ENCODE results near the gene SCAF4.

The SCAF4 gene

GRCh38 chr21:31714741-31715365 lies 17.1 kb downstream of the SCAF4 start:
- no peak overlapping the region for H3K27ac ChIP-seq (ENCODE audit: low read depth, low read length)
- peaks cover 0 to 3% of the 10 kb centered on the region in 2 donors for H3K4me1 ChIP-seq (ENCODE audit: control insufficient read depth in 1 of 2, insufficient read depth in 2 of 2, low read length in 2 of 2)
- no peaks in the 10 kb centered on the region for H3K27me3 ChIP-seq (ENCODE audit: control insufficient read depth in 1 of 2, insufficient read depth in 2 of 2, low read length in 2 of 2)
- H3K9ac ChIP-seq (ENCODE audit: low read depth in 1 of 2, low read length in 2 of 2) = no peak overlapping the region
- H3K36me3 ChIP-seq (ENCODE audit: control insufficient read depth in 1 of 2, insufficient read depth in 2 of 2, low read length in 2 of 2) = no peaks in the 10 kb centered on the region
- H3K9me3 ChIP-seq (ENCODE audit: control insufficient read depth in 1 of 2, low read length in 2 of 2) = no peaks in the 10 kb centered on the region
- no peak overlapping the region for H3K4me3 ChIP-seq (ENCODE audit: low read depth in 1 of 2, low read length in 2 of 2)

DNA sequence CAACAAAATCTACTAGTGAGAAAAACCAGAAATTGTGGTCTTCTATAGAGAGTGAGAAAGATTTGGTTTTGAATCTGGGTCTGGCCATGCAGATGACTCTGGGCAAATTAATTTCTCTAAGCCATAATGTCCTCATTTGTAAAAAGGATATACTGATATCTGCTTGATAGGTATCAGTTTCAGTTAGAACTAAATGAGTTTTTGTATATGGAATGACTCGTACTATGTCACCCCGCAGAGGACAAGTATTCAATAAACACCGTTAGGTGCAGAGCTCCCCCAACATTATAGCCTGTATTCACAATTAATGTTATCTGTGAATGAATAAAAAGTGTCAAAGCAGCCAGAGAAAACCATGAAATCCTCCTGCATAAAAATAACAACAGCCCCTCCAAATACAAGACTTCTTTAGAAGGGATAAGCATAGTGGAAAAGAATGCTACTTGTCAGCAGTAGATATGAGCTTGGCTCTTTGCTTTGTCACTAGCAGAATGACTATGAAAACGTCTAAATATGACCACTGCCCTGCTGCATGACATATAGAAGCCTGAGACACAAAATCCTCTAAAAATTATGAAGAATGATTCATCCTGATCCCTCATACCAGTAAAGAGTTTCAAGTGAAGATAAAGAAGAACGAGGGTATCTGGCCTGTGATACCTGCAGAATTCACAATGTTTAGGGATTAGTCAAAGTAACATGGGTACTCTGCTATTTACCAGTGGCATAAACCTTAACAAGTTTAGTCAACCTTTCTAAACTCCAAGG lies 17.8 kb downstream of the SCAF4 start:
- Histone ChIP-seq H3K36me3 (ENCODE audit: control insufficient read depth in 1 of 2, insufficient read depth in 2 of 2, low read length in 2 of 2) (no peaks in the 10 kb centered on the region), H3K9me3 (ENCODE audit: control insufficient read depth in 1 of 2, low read length in 2 of 2) (no peaks in the 10 kb centered on the region), H3K27ac (ENCODE audit: low read depth, low read length) (no peak overlapping the region), H3K9ac (ENCODE audit: low read depth in 1 of 2, low read length in 2 of 2) (no peak overlapping the region), H3K27me3 (ENCODE audit: control insufficient read depth in 1 of 2, insufficient read depth in 2 of 2, low read length in 2 of 2) (no peaks in the 10 kb centered on the region), H3K4me1 (ENCODE audit: control insufficient read depth in 1 of 2, insufficient read depth in 2 of 2, low read length in 2 of 2) (peaks cover 0 to 3% of the 10 kb centered on the region in 2 donors), H3K4me3 (ENCODE audit: low read depth in 1 of 2, low read length in 2 of 2) (no peak overlapping the region)

DNA sequence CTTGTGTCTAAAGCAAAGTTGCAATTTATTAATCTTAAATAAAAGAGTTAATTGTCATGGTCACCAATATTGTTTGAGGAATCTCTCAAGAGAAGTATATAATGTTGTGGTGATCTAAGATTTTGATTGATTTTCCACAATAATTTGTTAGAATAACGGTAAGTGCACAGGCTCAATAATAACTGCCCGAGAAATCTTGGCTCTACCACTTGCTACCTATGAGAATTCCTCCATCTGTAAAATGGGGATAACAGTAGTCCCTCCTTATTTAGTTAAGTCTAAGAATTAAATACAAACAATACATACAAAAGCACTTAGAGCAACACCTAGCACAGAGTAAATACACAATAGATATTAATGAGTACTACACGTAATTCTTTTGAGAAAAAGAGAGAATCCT lies 18.8 kb downstream of the SCAF4 start:
- H3K27ac ChIP-seq (ENCODE audit: low read depth, low read length) = no peak overlapping the region
- H3K9ac ChIP-seq (ENCODE audit: low read depth in 1 of 2, low read length in 2 of 2) = no peak overlapping the region
- H3K27me3 ChIP-seq (ENCODE audit: control insufficient read depth in 1 of 2, insufficient read depth in 2 of 2, low read length in 2 of 2) = no peaks in the 10 kb centered on the region
- H3K36me3 ChIP-seq (ENCODE audit: control insufficient read depth in 1 of 2, insufficient read depth in 2 of 2, low read length in 2 of 2) = no peaks in the 10 kb centered on the region
- H3K4me1 ChIP-seq (ENCODE audit: control insufficient read depth in 1 of 2, insufficient read depth in 2 of 2, low read length in 2 of 2) = peaks cover 0 to 3% of the 10 kb centered on the region in 2 donors
- H3K9me3 ChIP-seq (ENCODE audit: control insufficient read depth in 1 of 2, low read length in 2 of 2) = no peaks in the 10 kb centered on the region
- H3K4me3 ChIP-seq (ENCODE audit: low read depth in 1 of 2, low read length in 2 of 2) = no peak overlapping the region

DNA sequence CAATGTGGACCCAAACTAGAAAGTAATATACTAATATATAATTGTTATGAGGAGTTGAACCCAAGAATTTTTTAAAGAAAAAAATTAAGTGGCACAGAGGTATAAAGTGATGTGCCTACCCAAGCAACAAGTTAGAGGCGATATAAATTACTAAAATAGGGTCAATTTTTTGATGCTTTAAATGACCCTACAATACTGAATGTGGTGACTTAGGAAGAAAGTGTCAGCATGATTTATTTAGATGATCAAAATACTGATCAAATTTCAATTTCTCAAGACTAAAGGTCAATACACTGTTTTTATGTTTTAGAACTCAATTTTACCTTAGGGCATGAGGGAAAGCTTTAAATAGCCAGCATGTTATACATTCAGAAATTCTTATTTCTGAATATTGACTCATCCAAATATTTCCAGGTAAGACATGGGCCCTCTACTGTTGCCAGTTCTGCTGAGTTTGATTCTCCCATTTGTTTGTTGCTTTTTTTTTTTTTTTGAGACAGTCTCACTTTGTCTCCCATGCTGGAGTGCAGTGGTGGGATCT lies 20.1 kb downstream of the SCAF4 start:
- H3K27me3 ChIP-seq (ENCODE audit: control insufficient read depth in 1 of 2, insufficient read depth in 2 of 2, low read length in 2 of 2) = no peaks in the 10 kb centered on the region
- no peaks in the 10 kb centered on the region for H3K9me3 ChIP-seq (ENCODE audit: control insufficient read depth in 1 of 2, low read length in 2 of 2)
- H3K27ac ChIP-seq (ENCODE audit: low read depth, low read length) = no peak overlapping the region
- no peaks in the 10 kb centered on the region for H3K36me3 ChIP-seq (ENCODE audit: control insufficient read depth in 1 of 2, insufficient read depth in 2 of 2, low read length in 2 of 2)
- H3K4me1 ChIP-seq (ENCODE audit: control insufficient read depth in 1 of 2, insufficient read depth in 2 of 2, low read length in 2 of 2) = peaks cover 0 to 3% of the 10 kb centered on the region in 2 donors
- H3K4me3 ChIP-seq (ENCODE audit: low read depth in 1 of 2, low read length in 2 of 2) = no peak overlapping the region
- no peak overlapping the region for H3K9ac ChIP-seq (ENCODE audit: low read depth in 1 of 2, low read length in 2 of 2)

DNA sequence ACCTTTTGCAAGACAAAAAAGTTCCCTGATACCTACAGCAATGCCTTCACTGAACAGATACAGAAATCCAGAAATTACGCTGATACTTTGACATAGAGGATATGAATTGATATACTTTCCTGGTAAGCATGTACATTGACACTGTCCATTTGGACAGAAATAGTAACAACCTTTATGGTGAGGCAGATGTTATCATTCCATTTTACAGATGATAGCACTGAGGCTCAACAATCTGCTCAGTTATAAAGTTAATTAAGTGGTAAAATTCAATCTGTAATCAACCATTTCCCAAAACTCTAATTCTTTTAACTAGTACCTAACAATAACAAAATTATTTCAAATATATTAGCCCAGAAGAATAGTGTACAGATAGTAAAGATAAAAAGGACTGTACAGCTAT lies 20.6 kb downstream of the SCAF4 start:
- peaks cover 0 to 3% of the 10 kb centered on the region in 2 donors for H3K4me1 ChIP-seq (ENCODE audit: control insufficient read depth in 1 of 2, insufficient read depth in 2 of 2, low read length in 2 of 2)

GRCh38 chr21:31710586-31710985 lies 21.3 kb downstream of the SCAF4 start:
- Histone ChIP-seq H3K9ac (ENCODE audit: low read depth in 1 of 2, low read length in 2 of 2) (no peak overlapping the region), H3K4me3 (ENCODE audit: low read depth in 1 of 2, low read length in 2 of 2) (no peak overlapping the region), H3K36me3 (ENCODE audit: control insufficient read depth in 1 of 2, insufficient read depth in 2 of 2, low read length in 2 of 2) (no peaks in the 10 kb centered on the region), H3K4me1 (ENCODE audit: control insufficient read depth in 1 of 2, insufficient read depth in 2 of 2, low read length in 2 of 2) (peaks cover 0 to 3% of the 10 kb centered on the region in 2 donors), H3K27me3 (ENCODE audit: control insufficient read depth in 1 of 2, insufficient read depth in 2 of 2, low read length in 2 of 2) (no peaks in the 10 kb centered on the region), H3K9me3 (ENCODE audit: control insufficient read depth in 1 of 2, low read length in 2 of 2) (no peaks in the 10 kb centered on the region), H3K27ac (ENCODE audit: low read depth, low read length) (no peak overlapping the region)

More for the DNA sequence above, 20.6 kb downstream of the SCAF4 start:
- Histone ChIP-seq H3K9me3 (ENCODE audit: control insufficient read depth in 1 of 2, low read length in 2 of 2) (no peaks in the 10 kb centered on the region), H3K36me3 (ENCODE audit: control insufficient read depth in 1 of 2, insufficient read depth in 2 of 2, low read length in 2 of 2) (no peaks in the 10 kb centered on the region), H3K4me3 (ENCODE audit: low read depth in 1 of 2, low read length in 2 of 2) (no peak overlapping the region), H3K27ac (ENCODE audit: low read depth, low read length) (no peak overlapping the region), H3K9ac (ENCODE audit: low read depth in 1 of 2, low read length in 2 of 2) (no peak overlapping the region), H3K27me3 (ENCODE audit: control insufficient read depth in 1 of 2, insufficient read depth in 2 of 2, low read length in 2 of 2) (no peaks in the 10 kb centered on the region)

- H3K9ac ChIP-seq (ENCODE audit: low read depth in 1 of 2, low read length in 2 of 2) = no peak overlapping the region
- H3K4me1 ChIP-seq (ENCODE audit: control insufficient read depth in 1 of 2, insufficient read depth in 2 of 2, low read length in 2 of 2) = peaks cover 0 to 3% of the 10 kb centered on the region in 2 donors
- no peak overlapping the region for H3K4me3 ChIP-seq (ENCODE audit: low read depth in 1 of 2, low read length in 2 of 2)
- H3K27me3 ChIP-seq (ENCODE audit: control insufficient read depth in 1 of 2, insufficient read depth in 2 of 2, low read length in 2 of 2) = no peaks in the 10 kb centered on the region
- peaks cover 0 to 6% of the 10 kb centered on the region in 2 donors for H3K36me3 ChIP-seq (ENCODE audit: control insufficient read depth in 1 of 2, insufficient read depth in 2 of 2, low read length in 2 of 2)
- no peaks in the 10 kb centered on the region for H3K9me3 ChIP-seq (ENCODE audit: control insufficient read depth in 1 of 2, low read length in 2 of 2)
- no peak overlapping the region for H3K27ac ChIP-seq (ENCODE audit: low read depth, low read length)
These were observed 23.4 kb downstream of the SCAF4 start for GRCh38 chr21:31708541-31708940.

DNA sequence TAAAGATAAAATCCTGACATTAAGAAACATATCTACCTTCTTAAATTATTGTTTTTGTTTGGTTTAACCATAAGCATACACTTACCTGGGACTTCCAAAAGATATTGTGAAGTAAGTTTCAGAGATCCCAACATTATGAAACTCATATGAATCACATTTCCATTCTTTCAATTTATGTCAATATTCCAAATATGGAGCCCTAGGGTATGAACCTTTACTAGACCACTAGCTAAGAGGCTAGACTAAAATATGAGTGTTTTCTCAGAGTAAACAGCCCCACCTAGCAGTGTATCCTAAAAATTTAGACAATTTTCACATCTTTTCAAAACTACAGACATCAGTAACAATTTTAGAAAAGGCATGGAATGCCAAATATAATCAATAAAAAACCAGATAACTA lies 24.4 kb downstream of the SCAF4 start:
- Histone ChIP-seq H3K36me3 (ENCODE audit: control insufficient read depth in 1 of 2, insufficient read depth in 2 of 2, low read length in 2 of 2) (peaks cover 0 to 14% of the 10 kb centered on the region in 2 donors), H3K27me3 (ENCODE audit: control insufficient read depth in 1 of 2, insufficient read depth in 2 of 2, low read length in 2 of 2) (no peaks in the 10 kb centered on the region), H3K9me3 (ENCODE audit: control insufficient read depth in 1 of 2, low read length in 2 of 2) (no peaks in the 10 kb centered on the region), H3K27ac (ENCODE audit: low read depth, low read length) (no peak overlapping the region), H3K4me1 (ENCODE audit: control insufficient read depth in 1 of 2, insufficient read depth in 2 of 2, low read length in 2 of 2) (peaks cover 0 to 3% of the 10 kb centered on the region in 2 donors), H3K9ac (ENCODE audit: low read depth in 1 of 2, low read length in 2 of 2) (no peak overlapping the region), H3K4me3 (ENCODE audit: low read depth in 1 of 2, low read length in 2 of 2) (no peak overlapping the region)

DNA sequence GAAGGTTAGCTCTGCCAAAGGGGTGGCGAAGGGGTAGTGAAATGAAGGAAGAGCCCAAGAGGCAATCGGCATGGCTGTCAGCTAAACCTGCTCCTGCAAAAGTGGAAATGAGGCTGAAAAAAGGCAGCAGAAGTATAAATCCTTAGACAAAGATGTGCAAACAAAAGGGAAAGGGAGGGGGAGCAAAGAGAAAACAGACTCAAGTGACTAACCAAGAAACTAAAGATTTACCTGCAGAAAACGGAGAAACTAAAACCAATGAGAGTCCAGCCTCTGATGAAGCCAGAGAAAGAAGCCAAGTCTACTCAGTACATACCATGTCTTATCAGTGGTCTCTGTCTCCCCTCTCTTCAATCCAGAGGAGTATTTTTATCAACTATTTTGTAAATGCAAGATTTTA lies 25.4 kb downstream of the SCAF4 start:
- Histone ChIP-seq H3K27ac (ENCODE audit: low read depth, low read length) (no peak overlapping the region), H3K9ac (ENCODE audit: low read depth in 1 of 2, low read length in 2 of 2) (no peak overlapping the region), H3K4me3 (ENCODE audit: low read depth in 1 of 2, low read length in 2 of 2) (no peak overlapping the region), H3K4me1 (ENCODE audit: control insufficient read depth in 1 of 2, insufficient read depth in 2 of 2, low read length in 2 of 2) (peaks cover 0 to 3% of the 10 kb centered on the region in 2 donors), H3K36me3 (ENCODE audit: control insufficient read depth in 1 of 2, insufficient read depth in 2 of 2, low read length in 2 of 2) (peaks cover 6 to 20% of the 10 kb centered on the region in 2 donors), H3K27me3 (ENCODE audit: control insufficient read depth in 1 of 2, insufficient read depth in 2 of 2, low read length in 2 of 2) (no peaks in the 10 kb centered on the region), H3K9me3 (ENCODE audit: control insufficient read depth in 1 of 2, low read length in 2 of 2) (no peaks in the 10 kb centered on the region)

- H3K27ac ChIP-seq (ENCODE audit: low read depth, low read length) = no peak overlapping the region
- no peaks in the 10 kb centered on the region for H3K27me3 ChIP-seq (ENCODE audit: control insufficient read depth in 1 of 2, insufficient read depth in 2 of 2, low read length in 2 of 2)
- H3K9me3 ChIP-seq (ENCODE audit: control insufficient read depth in 1 of 2, low read length in 2 of 2) = no peaks in the 10 kb centered on the region
- no peak overlapping the region for H3K4me3 ChIP-seq (ENCODE audit: low read depth in 1 of 2, low read length in 2 of 2)
- H3K9ac ChIP-seq (ENCODE audit: low read depth in 1 of 2, low read length in 2 of 2) = no peak overlapping the region
- peaks cover 26 to 69% of the 10 kb centered on the region in 2 donors for H3K36me3 ChIP-seq (ENCODE audit: control insufficient read depth in 1 of 2, insufficient read depth in 2 of 2, low read length in 2 of 2)
- no peaks in the 10 kb centered on the region for H3K4me1 ChIP-seq (ENCODE audit: control insufficient read depth in 1 of 2, insufficient read depth in 2 of 2, low read length in 2 of 2)
These were observed 31.9 kb downstream of the SCAF4 start for GRCh38 chr21:31700040-31700439.
